NCI-H82 treated with DMSO at 0.1 percent for 48 hours (cell line): Measurements from ENCODE around the gene CPM.
"Not testable (repeated sequence)": the region's sequence is repeated elsewhere in the genome, so short reads cannot be mapped to it uniquely, and the experiment has no call there.

Source experiments
- DNase-seq: peaks from one replicate; lab custom pipeline; 2025; ENCODE audit not compliant: unreplicated experiment; lab: John Stamatoyannopoulos, UW

CPM gene

GRCh38 chr12:68854554-68854953 lies 78.4 kb downstream of the CPM start:
- no peak for DNase-seq

GRCh38 chr12:68854078-68854468 lies 78.9 kb downstream of the CPM start:
- no peak for DNase-seq

DNA sequence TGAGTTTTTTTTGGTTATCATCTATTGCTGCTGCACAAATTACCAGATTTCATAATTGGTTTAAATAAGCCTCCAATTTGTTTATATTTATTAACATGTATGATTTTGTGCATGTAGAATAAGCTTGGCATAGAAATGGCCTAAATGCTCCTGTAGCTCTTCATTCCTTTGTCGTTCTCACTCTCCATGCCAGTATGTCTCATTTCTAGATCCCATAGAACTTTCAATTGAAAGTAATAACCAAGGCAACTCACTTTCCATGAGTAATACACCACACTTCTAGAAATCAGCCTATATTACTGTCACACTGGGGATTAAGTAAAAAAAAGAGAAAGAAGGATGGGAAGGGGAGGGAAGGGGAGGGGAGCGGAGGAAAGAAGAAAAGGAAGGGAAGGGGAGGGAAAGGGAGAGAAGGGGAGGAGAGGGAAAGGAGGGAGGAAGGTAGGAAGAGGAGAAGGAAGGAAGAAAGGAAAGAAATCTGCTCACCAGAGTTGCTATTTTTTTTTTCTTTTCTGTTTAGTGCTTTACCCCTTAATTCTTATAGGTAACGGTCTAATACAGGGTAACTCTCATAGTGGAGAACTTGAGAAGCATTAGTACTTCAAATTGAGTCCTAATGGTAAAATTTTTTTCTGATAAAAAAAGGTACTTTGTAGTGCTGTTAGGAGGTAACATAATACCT lies 79.4 kb downstream of the CPM start:
- no peak for DNase-seq

GRCh38 chr12:68851592-68852306 lies 81.2 kb downstream of the CPM start:
- no peak for DNase-seq

DNA sequence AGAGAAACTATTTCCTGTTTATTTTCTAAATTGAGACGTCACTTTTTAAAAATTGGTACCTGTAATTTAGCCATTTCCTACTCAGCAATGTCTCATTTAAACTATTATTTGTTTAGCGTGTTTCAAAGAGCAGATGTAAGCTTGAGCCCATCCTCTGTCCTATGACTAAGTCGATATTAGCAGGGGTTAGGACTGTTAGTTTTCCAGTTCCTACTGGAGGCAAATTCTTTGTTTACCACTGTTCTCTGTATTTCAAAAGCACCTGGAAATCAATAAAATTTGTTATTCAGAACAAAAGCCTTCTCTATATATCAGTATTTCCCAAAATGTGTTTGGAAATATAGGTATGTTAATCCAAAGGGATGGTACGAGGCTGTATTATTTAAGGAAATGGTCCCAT lies 82.6 kb downstream of the CPM start:
- no peak for DNase-seq

- no peak for DNase-seq
Observed at GRCh38 chr12:68846811-68847210, 86.2 kb downstream of the CPM start.

- DNase-seq: no peak
Observed at GRCh38 chr12:68844788-68845695, 87.9 kb downstream of the CPM start.

DNA sequence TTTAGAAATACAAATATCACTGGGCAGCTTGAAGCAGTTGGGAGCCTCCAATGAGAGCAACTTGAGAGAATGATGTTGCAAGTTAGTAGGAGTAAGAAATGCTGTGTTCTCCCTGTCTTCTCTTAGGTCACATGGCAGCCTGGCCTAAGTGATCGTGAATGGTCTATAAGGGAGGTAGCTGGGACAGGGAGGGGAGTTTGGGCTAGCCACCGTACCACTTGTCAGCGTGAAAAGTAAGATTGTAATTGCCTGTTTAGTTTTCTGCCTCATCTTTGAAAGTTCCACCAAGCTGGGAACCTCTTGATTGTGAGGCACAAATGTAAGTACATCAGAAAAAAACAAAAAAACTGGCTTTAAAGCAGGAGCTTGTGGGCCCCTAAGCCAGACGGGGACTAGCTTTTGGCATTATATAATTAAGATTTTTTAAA lies 88.6 kb downstream of the CPM start:
- DNase-seq: no peak

DNA sequence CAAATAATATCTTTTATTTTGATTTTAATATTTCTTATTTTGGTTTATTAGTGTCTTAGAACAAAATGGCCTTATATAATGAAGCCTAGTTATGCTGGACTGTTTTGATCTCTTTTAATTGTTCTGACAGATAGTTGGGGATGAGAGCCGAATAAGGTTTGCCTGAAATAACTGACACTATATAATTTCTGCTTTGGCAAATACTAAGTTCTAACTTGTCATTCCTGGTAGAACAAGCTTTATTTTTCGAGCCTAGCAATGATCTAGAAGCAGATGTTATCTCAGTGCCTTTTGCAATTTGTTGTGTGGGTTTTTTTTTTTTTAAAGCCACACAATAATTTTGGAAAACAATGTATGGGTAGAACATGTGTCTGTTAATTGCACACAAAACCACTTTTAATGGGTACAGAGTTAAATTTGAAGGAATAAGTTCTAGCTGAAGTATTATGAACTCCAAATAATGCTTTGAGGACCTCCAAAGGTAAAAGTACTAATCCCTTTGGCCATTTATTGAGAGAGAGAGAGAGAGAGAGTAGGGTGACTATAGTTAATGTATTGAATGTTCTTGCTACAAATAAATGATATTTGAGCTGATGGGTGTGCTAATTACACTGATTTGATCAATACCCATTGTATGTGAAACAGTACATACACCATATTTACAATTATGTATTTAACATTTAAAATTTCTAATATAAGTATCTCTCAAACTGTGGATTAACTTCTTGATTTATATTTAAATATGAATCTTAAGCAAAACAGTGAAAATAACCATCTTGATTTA lies 90.0 kb downstream of the CPM start:
- DNase-seq: no peak

- no peak for DNase-seq
Observed at GRCh38 chr12:68842123-68842522, 90.8 kb downstream of the CPM start.

DNA sequence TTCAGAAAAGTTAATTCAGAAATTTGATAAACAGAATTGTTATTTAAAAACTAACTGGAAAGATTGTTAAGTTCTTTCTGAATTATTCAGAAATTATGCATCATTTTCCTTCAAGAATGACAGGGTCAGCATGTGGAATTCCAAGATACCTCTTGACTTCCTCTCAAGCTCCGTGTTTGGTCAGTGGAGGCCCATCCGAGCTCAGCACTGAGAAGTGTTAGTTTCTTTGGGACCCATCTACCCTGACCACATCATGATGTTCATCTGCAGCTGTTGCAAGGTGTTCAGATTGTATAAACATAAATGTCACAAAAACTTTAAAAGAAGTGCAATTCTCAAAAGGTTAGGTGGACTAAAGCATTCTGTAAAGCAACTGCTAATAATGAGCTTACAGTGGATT lies 91.3 kb downstream of the CPM start:
- no peak for DNase-seq

DNA sequence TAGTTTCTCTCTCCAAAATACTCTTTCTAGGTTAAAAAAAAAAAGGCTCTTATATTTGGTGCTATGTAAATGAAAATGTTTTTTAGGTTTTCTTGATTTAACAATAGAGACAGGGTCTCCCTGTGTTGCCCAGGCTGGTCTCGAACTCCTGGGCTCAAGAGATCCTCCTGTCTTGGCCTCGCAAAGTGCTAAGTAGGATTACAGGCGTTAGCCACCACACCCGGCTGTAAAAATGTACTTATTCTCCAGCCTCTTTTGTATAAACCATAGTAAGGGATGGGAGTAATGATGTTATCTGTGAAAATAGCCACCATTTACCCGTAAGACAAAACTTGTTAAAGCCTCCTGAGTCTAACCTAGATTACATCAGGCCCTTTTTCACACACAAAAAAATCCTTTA lies 91.8 kb downstream of the CPM start:
- DNase-seq: not testable (repeated sequence)

DNA sequence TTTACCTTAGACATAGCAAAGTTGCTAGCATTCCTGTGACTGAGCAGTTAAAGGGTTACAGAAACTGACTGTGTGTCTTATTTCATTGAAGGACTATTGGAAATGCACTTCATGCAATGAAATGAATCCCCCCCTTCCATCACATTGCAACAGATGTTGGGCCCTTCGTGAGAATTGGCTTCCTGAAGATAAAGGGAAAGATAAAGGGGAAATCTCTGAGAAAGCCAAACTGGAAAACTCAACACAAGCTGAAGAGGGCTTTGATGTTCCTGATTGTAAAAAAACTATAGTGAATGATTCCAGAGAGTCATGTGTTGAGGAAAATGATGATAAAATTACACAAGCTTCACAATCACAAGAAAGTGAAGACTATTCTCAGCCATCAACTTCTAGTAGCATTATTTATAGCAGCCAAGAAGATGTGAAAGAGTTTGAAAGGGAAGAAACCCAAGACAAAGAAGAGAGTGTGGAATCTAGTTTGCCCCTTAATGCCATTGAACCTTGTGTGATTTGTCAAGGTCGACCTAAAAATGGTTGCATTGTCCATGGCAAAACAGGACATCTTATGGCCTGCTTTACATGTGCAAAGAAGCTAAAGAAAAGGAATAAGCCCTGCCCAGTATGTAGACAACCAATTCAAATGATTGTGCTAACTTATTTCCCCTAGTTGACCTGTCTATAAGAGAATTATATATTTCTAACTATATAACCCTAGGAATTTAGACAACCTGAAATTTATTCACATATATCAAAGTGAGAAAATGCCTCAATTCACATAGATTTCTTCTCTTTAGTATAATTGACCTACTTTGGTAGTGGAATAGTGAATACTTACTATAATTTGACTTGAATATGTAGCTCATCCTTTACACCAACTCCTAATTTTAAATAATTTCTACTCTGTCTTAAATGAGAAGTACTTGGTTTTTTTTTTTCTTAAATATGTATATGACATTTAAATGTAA lies 93.5 kb downstream of the CPM start:
- DNase-seq: no peak

GRCh38 chr12:68838046-68838886 lies 94.7 kb downstream of the CPM start:
- DNase-seq: no peak

GRCh38 chr12:68837215-68837614 lies 95.8 kb downstream of the CPM start:
- DNase-seq: no peak

- peak; percentile 23 for DNase-seq
Observed at GRCh38 chr12:68835333-68835908, 97.5 kb downstream of the CPM start.

GRCh38 chr12:68833508-68833907 lies 99.5 kb downstream of the CPM start:
- DNase-seq: no peak

- DNase-seq: no peak
Observed at GRCh38 chr12:68832504-68832867, 100.5 kb downstream of the CPM start.
